PC-3 (cell line): ENCODE measurements around the gene RNF157.

Experiments
- CTCF ChIP-seq: fragments of 300-600 bp; sonication (generic); conservative IDR thresholded peaks from 2 replicates; pipeline ENCODE4 v1.5.1; 2017; ENCODE audit warnings: antibody characterized with exemption, low read depth, mild to moderate bottlenecking, low read length
- EZH2 ChIP-seq: fragments of 300-600 bp; sonication (generic); IDR thresholded peaks from one replicate; pipeline ENCODE4 v1.6.1; 2017; ENCODE audit warnings: antibody characterized with exemption, mild to moderate bottlenecking, low read length; ENCODE audit not compliant: unreplicated experiment

GRCh38 chr17:76217081-76217480 is 23.2 kb downstream of the RNF157 start:
- no peak for TF ChIP-seq CTCF
- no peak for TF ChIP-seq EZH2
